SH-SY5Y (cell line): Measurements from ENCODE around the gene SNX5.

Experiments
- GATA2 ChIP-seq: IDR thresholded peaks from 2 replicates; pipeline ENCODE4 v1.6.1; 2011; ENCODE audit warnings: mild to moderate bottlenecking, low read depth, low read length
- GATA3 ChIP-seq: IDR thresholded peaks from 2 replicates; pipeline ENCODE4 v1.6.1; 2011; ENCODE audit warnings: low read depth, mild to moderate bottlenecking, low read length, moderate library complexity

The SNX5 gene

DNA sequence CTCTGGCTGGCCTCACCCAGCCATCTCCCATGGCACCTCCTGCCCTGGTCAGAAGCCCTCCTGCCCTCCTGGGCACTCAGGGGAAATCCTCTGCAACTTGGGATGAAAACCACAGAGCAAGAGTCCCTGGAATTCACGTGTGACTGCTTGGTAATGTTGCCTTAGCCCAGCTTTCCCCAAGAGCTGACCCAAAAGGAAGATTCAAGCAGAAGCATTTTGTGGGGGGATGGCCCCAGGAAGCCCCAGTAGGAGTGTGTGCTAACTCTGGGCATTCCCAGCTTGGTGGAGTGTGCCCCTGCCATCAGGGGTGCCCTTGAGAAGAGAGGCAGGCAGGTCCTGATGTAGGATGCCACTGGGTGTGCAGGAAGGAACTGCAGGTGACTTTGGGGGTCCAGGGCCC, 35.5 kb downstream of the SNX5 start:
- TF ChIP-seq GATA2 (no peak), GATA3 (no peak)

DNA sequence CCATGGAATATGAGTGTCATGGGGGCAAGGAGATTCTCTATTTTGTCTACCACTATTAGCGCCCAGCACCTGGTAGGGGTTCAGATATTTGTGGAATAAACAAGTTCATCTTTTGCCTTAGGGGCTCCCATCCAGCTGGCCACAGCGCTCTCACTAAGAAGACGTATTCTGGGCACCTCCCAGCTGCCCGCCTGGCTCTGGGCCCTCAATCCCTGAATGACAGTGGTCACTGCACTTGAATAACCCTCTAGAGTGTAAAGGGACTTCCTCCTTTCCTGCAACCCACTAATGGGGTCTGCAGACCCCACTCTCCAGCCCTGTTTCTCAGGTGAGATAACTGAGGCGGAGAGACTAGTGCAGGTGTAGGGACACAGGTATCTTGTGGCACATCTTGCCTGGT, 36.2 kb downstream of the SNX5 start:
- TF ChIP-seq GATA2 (no peak), GATA3 (no peak)

- TF ChIP-seq GATA3 = no peak
- TF ChIP-seq GATA2 = no peak
Measured at GRCh38 chr20:17931513-17931912, 37.1 kb downstream of the SNX5 start.

- TF ChIP-seq GATA3 (no peak), GATA2 (no peak)
Measured at GRCh38 chr20:17928633-17929311, 39.8 kb downstream of the SNX5 start.

GRCh38 chr20:17928211-17928611, 40.4 kb downstream of the SNX5 start:
- no peak for TF ChIP-seq GATA3
- no peak for TF ChIP-seq GATA2

- no peak for TF ChIP-seq GATA3
- no peak for TF ChIP-seq GATA2
Measured at GRCh38 chr20:17925940-17926300, 42.7 kb downstream of the SNX5 start.

- no peak for TF ChIP-seq GATA3
- no peak for TF ChIP-seq GATA2
Measured at GRCh38 chr20:17925141-17925939, 43.3 kb downstream of the SNX5 start.

GRCh38 chr20:17921774-17922173, 46.8 kb downstream of the SNX5 start:
- TF ChIP-seq GATA3 (no peak), GATA2 (no peak)

DNA sequence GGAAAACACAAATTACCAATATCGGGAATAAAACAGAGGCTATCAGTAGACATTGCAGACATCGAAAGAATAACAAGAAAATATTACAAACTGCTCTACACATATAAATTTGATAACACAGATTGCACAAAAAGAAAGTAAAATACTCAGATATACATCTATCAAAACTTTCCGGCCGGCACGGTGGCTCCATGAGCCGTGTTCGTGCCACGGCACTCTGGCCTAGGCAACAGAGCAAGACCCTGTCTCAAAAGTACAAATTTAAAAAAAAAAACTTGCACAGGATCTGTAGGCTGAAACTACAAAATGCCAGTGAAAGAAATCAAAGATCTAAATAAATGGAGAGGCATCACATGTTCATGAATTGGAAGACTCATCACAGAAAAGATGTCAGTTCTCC, 49.4 kb downstream of the SNX5 start:
- no peak for TF ChIP-seq GATA3
- TF ChIP-seq GATA2 = no peak

DNA sequence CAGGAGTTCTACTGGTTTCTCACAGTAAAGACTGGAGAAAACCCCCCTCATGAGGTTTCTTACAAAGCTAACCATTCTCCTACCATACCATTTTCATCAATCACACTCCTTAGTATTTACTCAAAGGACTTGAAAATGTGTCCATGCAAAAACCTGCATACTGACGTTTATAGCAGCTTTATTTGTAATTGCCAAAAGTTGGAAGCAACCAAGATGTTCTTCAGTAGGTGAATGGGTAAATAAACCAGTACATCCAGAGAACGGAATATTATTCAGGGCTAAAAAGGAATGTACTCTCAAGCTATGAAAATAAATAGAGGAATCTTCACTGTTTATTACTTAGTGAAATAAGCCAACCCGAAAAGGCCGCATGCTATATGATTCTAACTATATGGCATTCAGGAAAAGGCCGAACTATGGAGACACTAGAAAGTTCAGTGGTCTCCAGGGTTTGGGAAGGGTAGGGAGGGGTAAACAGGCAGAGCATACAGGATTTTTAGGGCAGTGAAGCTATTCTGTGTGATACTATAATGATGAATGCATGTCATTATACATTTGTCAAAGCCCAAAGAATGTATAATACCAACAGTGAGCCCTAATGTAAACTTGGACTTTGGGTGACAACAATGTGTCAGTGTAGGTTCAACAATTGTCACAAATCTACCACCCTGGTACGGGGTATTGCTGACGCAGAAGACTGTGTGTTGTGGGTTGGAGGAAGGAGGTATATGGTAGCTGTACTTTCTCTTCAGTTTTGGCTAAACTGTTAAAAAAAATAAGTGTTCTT, 50.6 kb downstream of the SNX5 start:
- TF ChIP-seq GATA3 (no peak), GATA2 (no peak)

GRCh38 chr20:17916433-17916891, 52.1 kb downstream of the SNX5 start:
- TF ChIP-seq GATA3 (no peak), GATA2 (no peak)

GRCh38 chr20:17914957-17915356, 53.6 kb downstream of the SNX5 start:
- no peak for TF ChIP-seq GATA2
- no peak for TF ChIP-seq GATA3

GRCh38 chr20:17912916-17913315, 55.7 kb downstream of the SNX5 start:
- TF ChIP-seq GATA2 (no peak), GATA3 (no peak)

GRCh38 chr20:17911927-17912326, 56.7 kb downstream of the SNX5 start:
- TF ChIP-seq GATA2 (no peak), GATA3 (no peak)
